Measurements from ENCODE around the gene OTULIN.

Gene OTULIN

GRCh38 chr5:14668181-14668591 lies 3.7 kb downstream of the OTULIN start:
- no peak for DNase-seq (ENCODE audit: low read depth, low spot score)

- DNase-seq (ENCODE audit: low read depth, low spot score) = no peak
Measured at GRCh38 chr5:14669415-14669814, 4.9 kb downstream of the OTULIN start.

GRCh38 chr5:14669975-14670374 lies 5.5 kb downstream of the OTULIN start:
- no peak for DNase-seq (ENCODE audit: low read depth, low spot score)

- DNase-seq (ENCODE audit: low read depth, low spot score) = no peak
Measured at GRCh38 chr5:14671414-14671813, 6.9 kb downstream of the OTULIN start.

GRCh38 chr5:14672082-14672481 lies 7.6 kb downstream of the OTULIN start:
- DNase-seq (ENCODE audit: low read depth, low spot score) = no peak

- no peak for DNase-seq (ENCODE audit: low read depth, low spot score)
Measured at GRCh38 chr5:14672484-14673394, 8.2 kb downstream of the OTULIN start.

- DNase-seq (ENCODE audit: low read depth, low spot score) = no peak
Measured at GRCh38 chr5:14673443-14673842, 8.9 kb downstream of the OTULIN start.

GRCh38 chr5:14674983-14675854 lies 10.7 kb downstream of the OTULIN start:
- DNase-seq (ENCODE audit: low read depth, low spot score) = no peak

- no peak for DNase-seq (ENCODE audit: low read depth, low spot score)
Measured at GRCh38 chr5:14675865-14676300, 11.4 kb downstream of the OTULIN start.

- DNase-seq (ENCODE audit: low read depth, low spot score) = no peak
Measured at GRCh38 chr5:14676320-14676719, 11.8 kb downstream of the OTULIN start.

GRCh38 chr5:14678773-14679334 lies 14.3 kb downstream of the OTULIN start:
- DNase-seq (ENCODE audit: low read depth, low spot score) = no peak

- DNase-seq (ENCODE audit: low read depth, low spot score) = no peak
Measured at GRCh38 chr5:14679595-14679994, 15.1 kb downstream of the OTULIN start.

- no peak for DNase-seq (ENCODE audit: low read depth, low spot score)
Measured at GRCh38 chr5:14681236-14681752, 16.8 kb downstream of the OTULIN start.

- no peak for DNase-seq (ENCODE audit: low read depth, low spot score)
Measured at GRCh38 chr5:14683906-14684455, 19.5 kb downstream of the OTULIN start.

GRCh38 chr5:14684757-14685156 lies 20.2 kb downstream of the OTULIN start:
- no peak for DNase-seq (ENCODE audit: low read depth, low spot score)

- DNase-seq (ENCODE audit: low read depth, low spot score) = no peak
Measured at GRCh38 chr5:14685757-14686156, 21.2 kb downstream of the OTULIN start.

- no peak for DNase-seq (ENCODE audit: low read depth, low spot score)
Measured at GRCh38 chr5:14686517-14686916, 22.0 kb downstream of the OTULIN start.

- no peak for DNase-seq (ENCODE audit: low read depth, low spot score)
Measured at GRCh38 chr5:14687023-14687665, 22.6 kb downstream of the OTULIN start.

- no peak for DNase-seq (ENCODE audit: low read depth, low spot score)
Measured at GRCh38 chr5:14693070-14693469, 28.6 kb downstream of the OTULIN start.

GRCh38 chr5:14695152-14695551 lies 30.6 kb downstream of the OTULIN start:
- DNase-seq (ENCODE audit: low read depth, low spot score) = no peak

GRCh38 chr5:14696057-14696456 lies 31.5 kb downstream of the OTULIN start:
- no peak for DNase-seq (ENCODE audit: low read depth, low spot score)

Measured in brain pericyte (primary cell).